Thyroid gland (tissue), 4 donors: ENCODE measurements around the gene MAST4. TPM values are rescaled to one million over a fixed set of nuclear protein-coding genes. Genes with fewer than 3 reads are reported as not detected.

Experiments
- DNase-seq, 2 donors: peaks; one replicate each; pipeline ENCODE4 v3.0.0-alpha.2; 2019
- H3K27ac ChIP-seq, 3 donors: fragments of 200-600 bp; sonication (generic); 1 replicate in 2 of 3; 2 replicates in 1 of 3; pipeline ENCODE4 v1.5.1; 2016 to 2019; ENCODE audit warnings: mild to moderate bottlenecking in 1 of 3, moderate library complexity in 1 of 3
- H3K27me3 ChIP-seq: fragments of 200-600 bp; sonication (generic); one replicate; pipeline ENCODE4 v1.5.1; 2019
- H3K36me3 ChIP-seq, 2 donors: fragments of 200-600 bp; sonication (generic); one replicate each; pipeline ENCODE4 v1.5.1; 2016 to 2019
- H3K4me1 ChIP-seq, 2 donors: fragments of 200-600 bp; sonication (generic); one replicate each; pipeline ENCODE4 v1.5.1; 2017 to 2019
- H3K4me3 ChIP-seq, 3 donors: fragments of 200-600 bp; sonication (generic); replicated peaks in 1 of 3; 1 replicate in 2 of 3; 2 replicates in 1 of 3; pipeline ENCODE4 v1.5.1; 2016; ENCODE audit warnings: mild to moderate bottlenecking in 1 of 3
- H3K9me3 ChIP-seq: fragments of 200-600 bp; sonication (generic); one replicate; pipeline ENCODE4 v1.5.1; 2017
- POLR2A ChIP-seq, 2 donors: fragments of 450-650 bp; IDR thresholded peaks; one replicate each; pipeline ENCODE4 v1.6.1; 2017; ENCODE audit warnings: antibody characterized with exemption in 2 of 2, mild to moderate bottlenecking in 2 of 2, moderate library complexity in 1 of 2
- WGBS, 2 donors: methylation state at CpG; one replicate each; pipeline ENCODE4 v1.1.5; 2017; 5-methylcytosine and 5-hydroxymethylcytosine counted together
- intact Hi-C: fragments of 100-400 bp; cut with DNase I; formaldehyde crosslinking; loops from one replicate; pipeline ENCODE4 v1.15.1; 2023
- total RNA-seq, 4 donors: library from RNA; depleted of rRNA; stranded (reverse); fragments of >200 nt; gene quantifications; one replicate each; pipeline ENCODE4 v1.2.3, GENCODE V29; 2016
- TF ChIP-seq, protein P1 (sequence below), 6 experiments: fragments of 200-600 bp in 3 of 6; fragments of 450-650 bp in 3 of 6; sonication (generic) in 3 of 6; IDR thresholded peaks; one replicate each; pipeline ENCODE4 v1.5.1; 2016 to 2019; ENCODE audit warnings: antibody characterized with exemption in 6 of 6, mild to moderate bottlenecking in 2 of 6, inconsistent platforms in 1 of 6, moderate library complexity in 1 of 6

The MAST4 gene
- total RNA-seq, 4 donors from 2014 or later, result 20.2 to 38.3 (median 24.4) TPM

DNA sequence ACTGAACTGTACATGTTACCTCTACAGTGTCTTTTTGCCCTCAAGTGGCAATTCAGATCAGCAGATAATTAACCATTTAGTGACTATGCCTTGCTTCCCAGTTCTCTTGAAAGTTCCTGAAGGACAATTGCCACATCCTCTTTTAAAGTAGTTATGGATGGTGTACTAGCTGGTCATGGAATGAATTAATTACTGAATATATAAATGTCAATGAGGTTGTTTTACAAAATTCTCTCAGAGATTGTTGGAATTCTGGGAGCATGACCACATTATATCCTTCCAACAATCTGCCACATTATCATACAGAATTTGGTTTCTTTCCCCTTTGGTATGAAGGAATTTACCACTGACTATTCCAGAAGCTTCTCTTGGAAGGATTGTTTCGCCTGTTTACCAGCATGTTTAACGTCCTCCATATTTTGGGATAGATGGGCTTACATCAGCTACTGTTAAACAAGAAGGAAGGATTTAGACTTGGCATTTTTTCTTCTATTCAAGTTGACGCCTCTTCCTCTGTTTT lies 424.0 kb downstream of the MAST4 start:
- Histone ChIP-seq H3K4me1 (peaks cover 15 to 37% of the 10 kb centered on the region in 2 donors), H3K27me3 (no peaks in the 10 kb centered on the region), H3K36me3 (no peaks in the 10 kb centered on the region), H3K4me3 (no peak overlapping the region), H3K9me3 (no peaks in the 10 kb centered on the region), H3K27ac (no peak overlapping the region)
- WGBS, 2 donors, result 96% methylated on average over 3 of the region's 3 CpGs
- no peak for DNase-seq
- intact Hi-C loops, result no loop called here
- no peak for TF ChIP-seq POLR2A (IDR thresholded peaks at IDR 0.05)
- TF ChIP-seq, protein P1, sequence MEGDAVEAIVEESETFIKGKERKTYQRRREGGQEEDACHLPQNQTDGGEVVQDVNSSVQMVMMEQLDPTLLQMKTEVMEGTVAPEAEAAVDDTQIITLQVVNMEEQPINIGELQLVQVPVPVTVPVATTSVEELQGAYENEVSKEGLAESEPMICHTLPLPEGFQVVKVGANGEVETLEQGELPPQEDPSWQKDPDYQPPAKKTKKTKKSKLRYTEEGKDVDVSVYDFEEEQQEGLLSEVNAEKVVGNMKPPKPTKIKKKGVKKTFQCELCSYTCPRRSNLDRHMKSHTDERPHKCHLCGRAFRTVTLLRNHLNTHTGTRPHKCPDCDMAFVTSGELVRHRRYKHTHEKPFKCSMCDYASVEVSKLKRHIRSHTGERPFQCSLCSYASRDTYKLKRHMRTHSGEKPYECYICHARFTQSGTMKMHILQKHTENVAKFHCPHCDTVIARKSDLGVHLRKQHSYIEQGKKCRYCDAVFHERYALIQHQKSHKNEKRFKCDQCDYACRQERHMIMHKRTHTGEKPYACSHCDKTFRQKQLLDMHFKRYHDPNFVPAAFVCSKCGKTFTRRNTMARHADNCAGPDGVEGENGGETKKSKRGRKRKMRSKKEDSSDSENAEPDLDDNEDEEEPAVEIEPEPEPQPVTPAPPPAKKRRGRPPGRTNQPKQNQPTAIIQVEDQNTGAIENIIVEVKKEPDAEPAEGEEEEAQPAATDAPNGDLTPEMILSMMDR (IDR thresholded peaks at IDR 0.05), result no peak

DNA sequence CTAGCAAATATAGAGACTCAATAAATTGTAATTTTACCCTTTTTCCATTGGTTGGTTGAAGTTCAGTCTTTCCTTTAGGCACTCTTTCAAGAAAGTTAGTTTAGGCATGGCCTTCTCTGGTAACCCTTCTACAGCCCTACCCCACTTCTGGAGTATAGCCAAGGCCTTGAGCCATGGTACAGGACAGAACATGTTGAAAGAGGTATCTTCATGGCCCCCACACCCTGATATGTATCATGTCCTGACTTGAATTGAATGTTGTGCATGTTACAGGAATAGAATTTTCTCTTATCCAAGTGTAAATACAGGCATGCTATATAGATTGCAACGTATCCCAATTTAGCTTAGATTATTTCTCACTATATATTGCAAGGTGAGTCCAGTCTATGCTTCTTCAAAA lies 424.8 kb downstream of the MAST4 start:
- WGBS, 2 donors, result 82 to 96% methylated on average over 1 of the region's 1 CpG
- no peak overlapping the region for H3K27ac ChIP-seq

DNA sequence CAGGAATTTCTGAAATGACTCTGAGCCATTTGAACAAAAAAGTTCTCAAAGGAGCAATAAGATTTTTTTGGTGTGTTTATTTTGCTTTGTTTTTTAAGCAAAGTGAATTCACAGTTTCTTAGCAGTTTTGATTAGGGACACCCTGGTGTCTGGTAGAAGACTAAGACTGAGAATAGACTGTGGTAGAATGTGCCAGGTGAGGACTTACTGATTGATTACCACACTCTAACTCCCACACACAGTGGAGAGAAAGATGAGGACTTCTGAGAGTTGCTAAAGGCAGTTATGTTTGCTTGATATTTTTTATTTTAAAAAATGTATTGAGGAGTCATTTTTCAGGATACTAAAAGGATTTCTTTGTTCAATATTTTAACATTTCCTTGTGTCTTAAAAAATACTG lies 425.3 kb downstream of the MAST4 start:
- H3K9me3 ChIP-seq, result no peaks in the 10 kb centered on the region
- H3K27ac ChIP-seq, result no peak overlapping the region
- H3K27me3 ChIP-seq, result no peaks in the 10 kb centered on the region
- no peak overlapping the region for H3K4me3 ChIP-seq
- H3K36me3 ChIP-seq, result no peaks in the 10 kb centered on the region
- TF ChIP-seq, protein P1 (IDR thresholded peaks at IDR 0.05), result no peak
- TF ChIP-seq POLR2A (IDR thresholded peaks at IDR 0.05), result no peak
- DNase-seq, result no peak
- intact Hi-C loops, result no loop called here
- peaks cover 9 to 23% of the 10 kb centered on the region in 2 donors for H3K4me1 ChIP-seq

More for the DNA sequence above, 424.8 kb downstream of the MAST4 start:
- DNase-seq, result no peak
- intact Hi-C loops, result no loop called here
- Histone ChIP-seq H3K4me3 (no peak overlapping the region), H3K27me3 (no peaks in the 10 kb centered on the region), H3K4me1 (peaks cover 9 to 28% of the 10 kb centered on the region in 2 donors), H3K9me3 (no peaks in the 10 kb centered on the region), H3K36me3 (no peaks in the 10 kb centered on the region)
- no peak for TF ChIP-seq POLR2A (IDR thresholded peaks at IDR 0.05)
- TF ChIP-seq, protein P1 (IDR thresholded peaks at IDR 0.05), result no peak

DNA sequence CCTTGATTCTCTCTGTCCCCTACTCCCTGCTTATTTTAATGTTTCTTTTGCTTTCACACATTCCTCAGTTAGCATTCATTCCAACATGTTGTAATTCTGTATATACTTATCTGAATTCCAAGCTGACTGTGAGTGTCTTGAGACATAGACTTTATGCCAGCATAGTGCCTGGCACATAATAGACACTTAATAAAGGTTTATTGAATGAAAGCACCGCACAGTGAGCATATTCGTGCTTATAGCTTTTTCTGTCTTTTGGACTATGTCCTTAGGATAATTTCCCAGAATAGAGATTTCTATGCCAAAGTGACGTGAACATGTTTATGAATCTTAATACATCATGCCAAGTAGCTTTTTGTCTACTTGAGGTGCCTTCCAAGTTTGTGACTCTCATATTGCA lies 425.8 kb downstream of the MAST4 start:
- intact Hi-C loops, result no loop called here
- 91 to 92% methylated on average over 3 of the region's 3 CpGs for WGBS, 2 donors
- Histone ChIP-seq H3K4me1 (peaks cover 9 to 23% of the 10 kb centered on the region in 2 donors), H3K27me3 (no peaks in the 10 kb centered on the region), H3K36me3 (no peaks in the 10 kb centered on the region), H3K9me3 (no peaks in the 10 kb centered on the region), H3K27ac (no peak overlapping the region), H3K4me3 (no peak overlapping the region)
- TF ChIP-seq, protein P1 (IDR thresholded peaks at IDR 0.05), result no peak
- no peak for TF ChIP-seq POLR2A (IDR thresholded peaks at IDR 0.05)
- DNase-seq, result no peak

DNA sequence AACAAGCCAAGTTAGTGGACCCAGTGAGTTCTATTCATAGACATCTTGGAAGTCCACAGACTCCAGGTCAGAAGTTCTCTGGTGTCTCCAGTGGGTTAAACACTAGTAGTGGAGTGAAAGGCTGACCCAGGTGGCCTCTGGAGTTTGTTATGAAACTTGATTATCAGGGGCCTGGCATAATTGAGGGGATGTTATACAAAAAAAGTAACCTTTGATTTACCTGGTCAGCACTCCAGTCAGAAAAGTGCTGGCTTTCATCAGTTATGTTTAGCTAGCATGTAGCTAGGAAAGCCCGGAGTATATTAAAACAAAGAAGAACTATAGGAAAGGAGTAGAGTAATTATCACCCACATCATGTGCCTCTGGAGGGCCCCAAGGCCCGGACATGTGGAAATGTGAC lies 429.3 kb downstream of the MAST4 start:
- 72 to 89% methylated on average over 2 of the region's 2 CpGs for WGBS, 2 donors
- Histone ChIP-seq H3K27me3 (no peaks in the 10 kb centered on the region), H3K27ac (no peak overlapping the region), H3K4me1 (peaks cover 11 to 19% of the 10 kb centered on the region in 2 donors), H3K36me3 (no peaks in the 10 kb centered on the region), H3K9me3 (no peaks in the 10 kb centered on the region), H3K4me3 (no peak overlapping the region)
- no peak for TF ChIP-seq POLR2A (IDR thresholded peaks at IDR 0.05)
- TF ChIP-seq, protein P1 (IDR thresholded peaks at IDR 0.05), result no peak
- DNase-seq, result no peak
- intact Hi-C loops, result no loop called here
